AG09309 (cell line): ENCODE data around the gene TRAPPC12.

ENCODE experiments used
- DNase-seq: peaks from one replicate; pipeline ENCODE4 v3.0.0-alpha.2; 2010; ENCODE audit warnings: low read depth
- H3K4me3 ChIP-seq: 2 replicates; pipeline ENCODE4 v1.5.1; 2011; ENCODE audit warnings: mild to moderate bottlenecking, low read depth, low read length, moderate library complexity; ENCODE audit not compliant: control insufficient read depth
- CTCF ChIP-seq: IDR thresholded peaks from 2 replicates; pipeline ENCODE4 v1.5.1; 2011; ENCODE audit warnings: mild to moderate bottlenecking, low read depth, low read length, inconsistent platforms; ENCODE audit not compliant: insufficient read depth, control insufficient read depth; ENCODE audit errors: missing control alignments

TRAPPC12 gene

GRCh38 chr2:3405307-3405706 lies 25.8 kb downstream of the TRAPPC12 start:
- DNase-seq, result no peak
- H3K4me3 ChIP-seq, result no peak overlapping the region
- no peak for TF ChIP-seq CTCF

GRCh38 chr2:3405876-3406275 lies 26.4 kb downstream of the TRAPPC12 start:
- no peak for DNase-seq
- no peak for TF ChIP-seq CTCF
- H3K4me3 ChIP-seq, result no peak overlapping the region

- DNase-seq, result no peak
- H3K4me3 ChIP-seq, result no peak overlapping the region
- TF ChIP-seq CTCF, result no peak
Observed at GRCh38 chr2:3406501-3406900, 27.0 kb downstream of the TRAPPC12 start.

GRCh38 chr2:3408781-3409180 lies 29.3 kb downstream of the TRAPPC12 start:
- DNase-seq, result no peak
- no peak overlapping the region for H3K4me3 ChIP-seq
- TF ChIP-seq CTCF, result no peak

GRCh38 chr2:3409627-3410170 lies 30.2 kb downstream of the TRAPPC12 start:
- no peak for TF ChIP-seq CTCF
- no peak overlapping the region for H3K4me3 ChIP-seq
- no peak for DNase-seq

- no peak for DNase-seq
- TF ChIP-seq CTCF, result no peak
- no peak overlapping the region for H3K4me3 ChIP-seq
Observed at GRCh38 chr2:3411103-3411502, 31.6 kb downstream of the TRAPPC12 start.

GRCh38 chr2:3413697-3414096 lies 34.2 kb downstream of the TRAPPC12 start:
- TF ChIP-seq CTCF, result no peak
- DNase-seq, result no peak
- no peak overlapping the region for H3K4me3 ChIP-seq
